T-helper 1 cell treated with Interleukin-12 subunit alpha and Interleukin-12 subunit beta and Interleukin-4 antibody, amounts not matched to agents 30 μg/mL and 1 μg/mL, for 36 hours (primary cell): ENCODE results near the gene ALKBH7.
"Not testable (repeated sequence)": the region's sequence is repeated elsewhere in the genome, so short reads cannot be mapped to it uniquely, and the experiment has no call there.

ENCODE experiments used
- H3K27ac Mint-ChIP-seq: one replicate; pipeline ENCODE4 v1.8.0; 2021; ENCODE audit warnings: mild to moderate bottlenecking, mixed read lengths
- H3K27me3 Mint-ChIP-seq: one replicate; pipeline ENCODE4 v1.8.0; 2021; ENCODE audit warnings: low read depth, mixed read lengths
- H3K36me3 Mint-ChIP-seq: one replicate; pipeline ENCODE4 v1.8.0; 2021; ENCODE audit warnings: low read depth, mixed read lengths
- H3K4me1 Mint-ChIP-seq: one replicate; pipeline ENCODE4 v1.8.0; 2021; ENCODE audit warnings: low read depth, mixed read lengths
- H3K4me3 Mint-ChIP-seq: one replicate; pipeline ENCODE4 v1.8.0; 2021; ENCODE audit warnings: mild to moderate bottlenecking, moderate library complexity, mixed read lengths
- H3K9me3 Mint-ChIP-seq: one replicate; pipeline ENCODE4 v1.8.0; 2021; ENCODE audit warnings: mixed read lengths

Gene ALKBH7

DNA sequence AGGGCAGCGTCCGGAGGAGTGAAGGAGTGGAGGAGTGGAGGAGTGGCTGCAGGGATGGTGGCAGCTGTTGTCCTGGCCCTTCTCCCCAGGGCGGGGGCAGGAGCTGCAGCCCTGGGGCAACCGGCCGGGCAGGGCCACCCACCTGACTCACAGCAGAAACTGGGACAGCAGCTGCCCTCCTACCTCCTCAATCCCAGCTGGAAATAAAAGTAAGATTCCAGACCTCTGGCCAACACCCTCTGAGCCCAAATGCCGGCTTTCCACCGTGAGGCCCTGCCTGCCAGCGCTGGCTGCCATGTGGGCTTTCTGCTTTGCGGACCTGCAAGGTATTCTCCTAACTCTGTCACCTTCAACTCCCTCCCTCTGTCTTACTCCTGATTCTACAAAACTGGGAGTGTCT, 14.6 kb upstream of the ALKBH7 start:
- H3K4me1 Mint-ChIP-seq = peaks cover 3% of the 10 kb centered on the region
- H3K27me3 Mint-ChIP-seq = no peaks in the 10 kb centered on the region
- no peak overlapping the region for H3K27ac Mint-ChIP-seq
- no peaks in the 10 kb centered on the region for H3K9me3 Mint-ChIP-seq
- H3K36me3 Mint-ChIP-seq = peaks cover 8% of the 10 kb centered on the region
- H3K4me3 Mint-ChIP-seq = no peak overlapping the region

- Mint-ChIP-seq H3K4me3 (no peak overlapping the region), H3K9me3 (no peaks in the 10 kb centered on the region), H3K27ac (peak overlapping the region; percentile 6), H3K36me3 (peaks cover 15% of the 10 kb centered on the region), H3K4me1 (peaks cover 6% of the 10 kb centered on the region), H3K27me3 (no peaks in the 10 kb centered on the region)
Measured at GRCh38 chr19:6359568-6360341, 12.8 kb upstream of the ALKBH7 start.

DNA sequence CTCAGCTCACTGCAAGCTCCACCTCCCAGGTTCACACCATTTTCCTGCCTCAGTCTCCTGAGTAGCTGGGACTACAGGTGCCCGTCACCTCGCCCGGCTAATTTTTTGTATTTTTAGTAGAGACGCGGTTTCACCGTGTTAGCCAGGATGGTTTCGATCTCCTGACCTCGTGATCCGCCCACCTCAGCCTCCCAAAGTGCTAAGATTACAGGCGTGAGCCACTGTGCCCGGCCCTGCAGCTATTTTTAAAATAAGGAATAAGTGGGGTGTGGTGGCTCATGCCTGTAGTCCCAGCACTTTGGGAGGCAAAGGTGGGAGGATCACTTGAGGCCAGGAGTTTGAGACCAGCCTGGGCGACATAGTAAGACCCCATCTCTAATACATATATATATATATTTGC, 12.1 kb upstream of the ALKBH7 start:
- not testable (repeated sequence) for H3K27ac Mint-ChIP-seq, H3K4me3 Mint-ChIP-seq, H3K4me1 Mint-ChIP-seq

DNA sequence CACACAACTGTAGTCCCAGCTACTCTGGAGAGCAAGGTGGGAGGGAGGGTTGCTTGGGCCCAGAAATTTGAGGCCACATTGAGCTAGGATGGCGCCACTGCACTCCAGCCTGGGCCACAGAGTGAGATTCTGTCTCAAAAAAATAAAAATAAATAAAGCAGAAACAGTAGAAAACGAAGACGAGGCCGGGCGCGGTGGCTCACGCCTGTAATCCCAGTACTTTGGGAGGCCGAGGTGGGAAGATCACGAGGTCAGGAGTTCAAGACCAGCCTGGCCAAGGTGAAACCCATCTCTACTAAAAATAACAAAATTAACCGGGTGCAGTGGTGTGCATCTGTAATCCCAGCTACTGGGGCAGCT, 11.8 kb upstream of the ALKBH7 start:
- H3K27ac Mint-ChIP-seq = peak overlapping the region; percentile 89
- peaks cover 21% of the 10 kb centered on the region for H3K36me3 Mint-ChIP-seq
- H3K4me1 Mint-ChIP-seq, H3K9me3 Mint-ChIP-seq, H3K27me3 Mint-ChIP-seq: not testable (repeated sequence)
- peak overlapping the region; percentile 51 for H3K4me3 Mint-ChIP-seq

More for the DNA sequence above, 12.1 kb upstream of the ALKBH7 start:
- not testable (repeated sequence) for H3K9me3 Mint-ChIP-seq, H3K27me3 Mint-ChIP-seq
- H3K36me3 Mint-ChIP-seq = peaks cover 20% of the 10 kb centered on the region

DNA sequence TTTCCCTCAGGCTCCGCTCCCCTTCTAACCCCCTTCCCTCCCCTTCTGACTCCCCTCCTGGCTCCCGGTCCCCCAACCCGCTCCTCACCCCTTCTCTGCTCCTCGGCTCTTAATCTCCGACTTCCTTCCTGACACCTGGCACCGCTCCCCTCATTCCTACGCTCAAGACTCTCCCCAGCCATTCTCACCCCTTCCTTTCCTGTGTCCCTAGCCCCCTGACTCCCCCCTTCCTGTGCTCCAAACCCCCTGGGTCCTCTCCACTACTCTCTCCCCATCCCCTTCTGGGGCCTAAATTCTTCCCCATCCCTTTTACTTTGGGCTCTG, 10.6 kb upstream of the ALKBH7 start:
- peaks cover 6% of the 10 kb centered on the region for H3K4me1 Mint-ChIP-seq
- no peaks in the 10 kb centered on the region for H3K27me3 Mint-ChIP-seq
- peaks cover 26% of the 10 kb centered on the region for H3K36me3 Mint-ChIP-seq
- peak overlapping the region; percentile 99 for H3K27ac Mint-ChIP-seq
- H3K9me3 Mint-ChIP-seq = no peaks in the 10 kb centered on the region
- H3K4me3 Mint-ChIP-seq = peak overlapping the region; percentile 99

GRCh38 chr19:6362351-6362801, 10.2 kb upstream of the ALKBH7 start:
- Mint-ChIP-seq H3K27ac (peak overlapping the region; percentile 99), H3K27me3 (no peaks in the 10 kb centered on the region), H3K9me3 (no peaks in the 10 kb centered on the region), H3K4me3 (peak overlapping the region; percentile 99), H3K36me3 (peaks cover 28% of the 10 kb centered on the region), H3K4me1 (peaks cover 6% of the 10 kb centered on the region)

DNA sequence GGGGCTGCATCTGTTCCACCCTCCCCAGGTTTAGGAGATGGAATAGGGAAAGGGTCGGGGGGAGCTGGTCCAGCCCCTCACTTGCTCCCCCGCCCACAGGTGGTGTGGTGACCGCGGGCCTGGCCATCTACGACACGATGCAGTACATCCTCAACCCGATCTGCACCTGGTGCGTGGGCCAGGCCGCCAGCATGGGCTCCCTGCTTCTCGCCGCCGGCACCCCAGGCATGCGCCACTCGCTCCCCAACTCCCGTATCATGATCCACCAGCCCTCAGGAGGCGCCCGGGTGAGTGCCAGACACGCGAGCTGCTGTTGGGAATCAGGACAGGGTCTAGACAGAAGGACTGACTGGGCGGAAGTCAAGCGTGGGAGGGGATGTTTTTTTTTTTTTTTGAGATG, 8.2 kb upstream of the ALKBH7 start:
- H3K9me3 Mint-ChIP-seq = no peaks in the 10 kb centered on the region
- H3K27me3 Mint-ChIP-seq = no peaks in the 10 kb centered on the region
- no peak overlapping the region for H3K4me3 Mint-ChIP-seq
- peaks cover 6% of the 10 kb centered on the region for H3K4me1 Mint-ChIP-seq
- peaks cover 37% of the 10 kb centered on the region for H3K36me3 Mint-ChIP-seq
- peak overlapping the region; percentile 52 for H3K27ac Mint-ChIP-seq

DNA sequence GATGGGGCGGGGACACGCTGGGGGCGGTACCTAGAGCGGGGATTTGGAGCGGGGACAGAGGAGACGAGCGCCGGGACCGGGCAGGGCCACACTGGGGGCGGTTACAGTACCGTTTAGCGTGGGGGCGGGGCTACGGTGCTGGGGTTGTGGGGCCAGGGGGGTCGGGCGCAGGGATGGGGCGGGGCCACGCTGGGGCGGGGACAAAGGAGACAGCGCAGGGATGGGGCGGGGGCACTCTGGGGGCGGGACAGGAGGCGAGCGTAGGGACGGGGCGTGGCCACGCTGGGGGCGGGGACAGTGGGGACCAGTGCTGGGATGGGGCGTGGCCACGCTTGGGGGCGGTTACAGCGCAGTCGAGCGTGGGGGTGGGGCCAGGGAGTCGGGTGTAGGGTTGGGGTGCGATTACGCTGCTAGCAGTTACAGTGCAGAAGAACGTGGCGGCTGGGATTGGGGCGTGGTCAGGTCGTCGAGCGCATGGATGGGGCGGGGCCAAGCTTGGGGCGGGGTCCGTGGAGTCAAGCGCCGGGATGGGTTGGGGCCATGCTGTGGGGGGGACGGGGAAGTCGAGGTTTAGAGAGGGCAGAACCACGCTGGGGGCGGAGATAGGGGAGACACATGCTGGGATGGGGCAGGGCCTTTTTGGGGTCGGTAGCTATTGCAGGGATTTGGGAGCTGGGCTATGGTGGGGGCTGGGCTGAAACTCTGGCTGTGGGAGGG, 660 bp downstream of the ALKBH7 start:
- Mint-ChIP-seq H3K4me3 (peak overlapping the region; percentile 86), H3K36me3 (peaks cover 14% of the 10 kb centered on the region), H3K9me3 (no peaks in the 10 kb centered on the region), H3K27ac (peak overlapping the region; percentile 91), H3K27me3 (no peaks in the 10 kb centered on the region), H3K4me1 (peaks cover 12% of the 10 kb centered on the region)

- Mint-ChIP-seq H3K27me3 (no peaks in the 10 kb centered on the region), H3K36me3 (peaks cover 17% of the 10 kb centered on the region), H3K9me3 (no peaks in the 10 kb centered on the region), H3K4me3 (peak overlapping the region; percentile 86), H3K4me1 (peaks cover 12% of the 10 kb centered on the region), H3K27ac (peak overlapping the region; percentile 91)
Measured at GRCh38 chr19:6373813-6374108, 1.2 kb downstream of the ALKBH7 start.

DNA sequence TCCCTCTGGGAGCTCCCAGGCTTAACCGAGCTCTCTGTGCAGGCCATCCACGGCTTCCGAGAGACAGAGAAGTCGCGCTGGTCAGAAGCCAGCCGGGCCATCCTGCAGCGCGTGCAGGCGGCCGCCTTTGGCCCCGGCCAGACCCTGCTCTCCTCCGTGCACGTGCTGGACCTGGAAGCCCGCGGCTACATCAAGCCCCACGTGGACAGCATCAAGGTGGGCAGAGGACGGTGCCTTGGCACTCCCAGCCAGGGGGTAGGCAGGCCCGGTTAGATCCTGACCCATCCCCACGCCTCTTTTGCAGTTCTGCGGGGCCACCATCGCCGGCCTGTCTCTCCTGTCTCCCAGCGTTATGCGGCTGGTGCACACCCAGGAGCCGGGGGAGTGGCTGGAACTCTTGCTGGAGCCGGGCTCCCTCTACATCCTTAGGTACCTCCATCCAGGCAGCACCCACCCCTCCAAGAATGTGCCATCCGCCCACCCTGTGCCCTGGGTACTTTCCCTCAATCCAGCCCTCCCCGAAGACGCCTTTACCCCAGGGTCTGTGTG, 1.6 kb downstream of the ALKBH7 start:
- Mint-ChIP-seq H3K4me3 (no peak overlapping the region), H3K36me3 (peaks cover 13% of the 10 kb centered on the region), H3K27ac (no peak overlapping the region), H3K9me3 (no peaks in the 10 kb centered on the region), H3K4me1 (peaks cover 12% of the 10 kb centered on the region), H3K27me3 (no peaks in the 10 kb centered on the region)

- no peak overlapping the region for H3K27ac Mint-ChIP-seq
- H3K9me3 Mint-ChIP-seq = no peaks in the 10 kb centered on the region
- peaks cover 10% of the 10 kb centered on the region for H3K36me3 Mint-ChIP-seq
- no peaks in the 10 kb centered on the region for H3K27me3 Mint-ChIP-seq
- peaks cover 11% of the 10 kb centered on the region for H3K4me1 Mint-ChIP-seq
- H3K4me3 Mint-ChIP-seq = no peak overlapping the region
Measured at GRCh38 chr19:6374711-6375410, 2.3 kb downstream of the ALKBH7 start.

- peaks cover 15% of the 10 kb centered on the region for H3K36me3 Mint-ChIP-seq
- no peak within 1 kb of the TSS for H3K27ac Mint-ChIP-seq
- H3K4me3 Mint-ChIP-seq = no peak within 1 kb of the TSS
Measured at GRCh38 chr19:6375411-6376010, 2.9 kb downstream of the ALKBH7 start, which contains the start of gene PSPN. Gene PSPN, minus strand, starts transcription at chr19:6375933. Its CDS starts 84 bp downstream, at chr19:6375849.

DNA sequence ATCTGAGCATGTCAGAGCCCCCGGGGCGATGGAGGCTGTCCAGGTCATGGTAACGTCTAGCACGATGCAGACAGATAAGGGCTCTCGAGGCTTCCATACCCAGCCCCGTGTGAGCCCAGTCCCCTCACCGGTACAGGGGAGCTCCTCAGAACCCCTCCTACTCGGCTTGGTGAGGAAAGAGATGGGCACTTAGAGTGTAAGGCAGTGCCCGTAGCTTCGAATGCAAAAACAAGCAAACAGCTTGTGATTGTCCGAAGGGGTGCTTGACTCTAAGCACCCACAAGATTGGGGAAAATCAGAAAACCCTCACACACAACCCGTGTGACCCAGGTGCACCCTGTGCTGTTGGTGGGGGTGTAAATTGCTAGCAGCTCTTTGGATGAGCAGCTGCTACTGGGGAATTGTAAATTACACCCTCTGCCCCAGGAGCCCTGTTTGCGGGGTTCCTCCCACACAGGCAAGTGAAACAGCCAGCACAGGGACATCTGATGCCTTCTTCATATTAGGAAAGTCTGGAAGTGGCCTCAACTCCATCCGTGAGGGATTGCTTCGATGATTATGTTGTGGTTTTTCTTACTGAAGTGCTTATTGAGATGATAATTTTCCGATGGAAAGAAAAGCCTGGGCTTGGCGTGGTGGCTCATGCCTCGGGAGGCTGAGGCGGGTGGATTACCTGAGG, 4.1 kb downstream of the ALKBH7 start:
- H3K36me3 Mint-ChIP-seq = peaks cover 23% of the 10 kb centered on the region
- H3K27ac Mint-ChIP-seq = no peak overlapping the region

More at GRCh38 chr19:6375411-6376010, 2.9 kb downstream of the ALKBH7 start, which contains the start of gene PSPN:
- Mint-ChIP-seq H3K4me1 (peaks cover 10% of the 10 kb centered on the region), H3K9me3 (no peaks in the 10 kb centered on the region), H3K27me3 (no peaks in the 10 kb centered on the region)

DNA sequence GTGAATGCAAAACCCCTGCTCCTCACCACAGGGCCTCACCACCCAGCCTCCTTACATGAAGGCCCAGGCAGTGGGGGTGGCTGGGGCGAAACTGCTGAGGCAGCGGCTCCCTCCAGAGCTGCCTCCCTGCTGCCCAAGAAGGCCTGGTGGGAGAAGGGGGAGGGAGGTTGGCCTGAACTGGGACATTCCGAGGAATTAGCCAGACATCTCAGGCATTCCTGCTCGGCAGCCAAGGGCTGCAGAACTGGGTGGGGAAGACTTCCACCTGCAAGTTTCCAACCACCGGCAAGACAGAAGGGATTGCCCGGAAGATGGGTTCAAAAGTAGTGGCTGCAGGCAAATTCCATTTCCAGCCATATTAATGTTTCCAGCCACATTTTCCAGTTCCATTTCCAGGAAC, 5.4 kb downstream of the ALKBH7 start:
- peaks cover 6% of the 10 kb centered on the region for H3K4me1 Mint-ChIP-seq
- no peak overlapping the region for H3K4me3 Mint-ChIP-seq
- H3K36me3 Mint-ChIP-seq = peaks cover 20% of the 10 kb centered on the region
- H3K9me3 Mint-ChIP-seq = no peaks in the 10 kb centered on the region
- H3K27ac Mint-ChIP-seq = no peak overlapping the region
- H3K27me3 Mint-ChIP-seq = no peaks in the 10 kb centered on the region

More for the DNA sequence above, 4.1 kb downstream of the ALKBH7 start:
- H3K4me1 Mint-ChIP-seq = peaks cover 10% of the 10 kb centered on the region
- no peaks in the 10 kb centered on the region for H3K9me3 Mint-ChIP-seq
- H3K27me3 Mint-ChIP-seq = no peaks in the 10 kb centered on the region
- no peak overlapping the region for H3K4me3 Mint-ChIP-seq
